ENCODE measurements around the gene ZNF516. TPM values are rescaled to one million over a fixed set of nuclear protein-coding genes. Genes with fewer than 3 reads are reported as not detected.

The ZNF516 gene
- total RNA-seq, 1 donor from 2014 or later, result 1.6 TPM

DNA sequence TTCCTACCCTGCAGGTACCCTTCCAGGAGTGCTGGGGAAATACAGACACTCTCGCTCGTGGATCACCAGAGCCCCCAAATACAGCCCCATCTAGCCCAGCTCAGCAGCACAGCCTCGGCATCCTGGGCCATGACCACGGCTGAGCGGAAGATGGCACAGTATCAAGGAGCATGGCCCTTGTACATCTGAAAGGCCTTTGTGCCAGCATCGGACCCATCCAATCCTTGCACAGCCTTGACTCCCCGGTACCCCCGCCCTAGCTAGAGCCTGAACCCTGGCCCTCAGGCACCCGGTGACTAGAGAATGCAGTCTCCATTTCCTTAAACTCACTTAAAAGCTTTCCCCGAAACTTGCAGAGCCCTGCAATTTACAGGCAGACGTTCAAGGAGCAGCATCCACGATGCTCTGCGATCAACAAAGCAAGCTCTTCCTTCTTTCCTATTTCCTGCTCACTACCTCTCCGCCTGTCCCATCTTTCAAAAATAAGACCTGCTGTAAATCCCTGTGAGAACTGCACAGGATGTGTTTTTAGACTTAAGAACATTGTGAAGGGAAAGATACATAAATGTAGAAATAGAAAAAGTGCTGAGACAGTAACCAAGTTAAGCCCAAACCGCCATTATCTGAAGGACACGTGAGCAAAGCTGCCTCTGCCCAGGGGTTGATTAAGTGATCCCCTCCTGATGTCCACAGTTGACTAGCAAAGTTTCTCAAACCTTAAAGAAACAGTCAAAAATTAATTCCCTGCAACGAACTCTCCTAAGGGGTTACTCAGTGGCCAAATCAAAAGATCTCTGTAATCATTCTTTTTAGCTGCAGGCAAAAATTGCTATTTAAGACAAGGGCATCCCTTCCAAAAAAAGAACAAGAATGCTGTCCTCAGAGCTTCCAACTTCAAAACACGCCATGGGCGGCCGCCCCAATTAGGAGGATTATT lies 48.5 kb downstream of the ZNF516 start:
- peaks cover 21% of the 10 kb centered on the region for H3K27me3 Mint-ChIP-seq
- H3K36me3 Mint-ChIP-seq (ENCODE audit: low read depth), result no peaks in the 10 kb centered on the region
- no peak for DNase-seq

DNA sequence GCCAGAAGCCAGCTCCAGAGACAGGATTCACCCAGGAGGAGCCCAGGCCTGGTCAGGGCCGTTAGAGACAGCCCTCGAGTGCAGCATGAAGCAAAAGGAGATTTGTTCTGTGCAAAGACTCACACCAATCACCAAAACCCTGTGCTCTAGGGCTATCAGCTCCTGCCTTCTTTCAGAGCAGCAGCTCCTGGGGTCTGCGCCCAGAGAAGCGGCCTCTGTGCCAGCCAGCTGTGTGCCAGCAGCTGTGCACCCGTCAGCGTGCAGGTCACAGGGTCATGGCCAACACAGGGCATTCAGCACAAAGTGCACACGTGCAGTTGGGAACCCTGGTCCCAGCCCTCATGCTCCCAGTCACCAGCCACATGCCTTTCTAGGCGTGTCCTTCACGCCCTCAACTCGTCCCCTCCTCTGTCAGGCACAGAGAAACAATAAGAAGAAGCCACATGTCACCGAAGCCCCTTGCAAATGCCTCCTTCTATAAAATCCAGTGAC lies 49.3 kb downstream of the ZNF516 start:
- no peaks in the 10 kb centered on the region for H3K9me3 Mint-ChIP-seq
- no peak overlapping the region for H3K27ac Mint-ChIP-seq
- DNase-seq, result no peak
- peaks cover 14% of the 10 kb centered on the region for H3K27me3 Mint-ChIP-seq
- intact Hi-C loops (cut with micrococcal nuclease), result no loop called here
- H3K4me3 Mint-ChIP-seq, result no peak overlapping the region
- no peaks in the 10 kb centered on the region for H3K36me3 Mint-ChIP-seq (ENCODE audit: low read depth)
- peaks cover 6% of the 10 kb centered on the region for H3K4me1 Mint-ChIP-seq

More for the DNA sequence above, 48.5 kb downstream of the ZNF516 start:
- Mint-ChIP-seq H3K4me1 (peaks cover 11% of the 10 kb centered on the region), H3K9me3 (no peaks in the 10 kb centered on the region), H3K27ac (no peak overlapping the region), H3K4me3 (no peak overlapping the region)
- intact Hi-C loops (cut with micrococcal nuclease), result no loop called here

DNA sequence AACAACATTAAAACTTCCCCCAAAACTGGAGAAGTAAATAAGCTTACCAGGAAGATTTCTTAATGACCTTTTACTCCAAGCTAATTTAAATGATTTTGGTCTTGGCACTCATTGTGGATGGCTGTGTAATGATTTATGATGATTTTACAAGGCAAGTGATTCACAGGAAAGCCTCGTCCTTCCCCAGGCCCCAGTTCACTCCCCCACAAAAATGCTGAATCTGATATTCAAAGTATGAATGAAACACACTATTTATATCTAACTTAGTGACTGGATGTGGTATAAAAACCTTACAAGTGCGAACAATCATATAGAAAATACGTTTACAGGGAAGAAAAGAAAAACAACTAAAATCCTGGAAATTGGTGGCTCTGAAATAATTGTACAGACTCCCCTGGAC lies 49.8 kb downstream of the ZNF516 start:
- Mint-ChIP-seq H3K36me3 (ENCODE audit: low read depth) (no peaks in the 10 kb centered on the region), H3K9me3 (no peaks in the 10 kb centered on the region), H3K27me3 (peaks cover 10% of the 10 kb centered on the region)

DNA sequence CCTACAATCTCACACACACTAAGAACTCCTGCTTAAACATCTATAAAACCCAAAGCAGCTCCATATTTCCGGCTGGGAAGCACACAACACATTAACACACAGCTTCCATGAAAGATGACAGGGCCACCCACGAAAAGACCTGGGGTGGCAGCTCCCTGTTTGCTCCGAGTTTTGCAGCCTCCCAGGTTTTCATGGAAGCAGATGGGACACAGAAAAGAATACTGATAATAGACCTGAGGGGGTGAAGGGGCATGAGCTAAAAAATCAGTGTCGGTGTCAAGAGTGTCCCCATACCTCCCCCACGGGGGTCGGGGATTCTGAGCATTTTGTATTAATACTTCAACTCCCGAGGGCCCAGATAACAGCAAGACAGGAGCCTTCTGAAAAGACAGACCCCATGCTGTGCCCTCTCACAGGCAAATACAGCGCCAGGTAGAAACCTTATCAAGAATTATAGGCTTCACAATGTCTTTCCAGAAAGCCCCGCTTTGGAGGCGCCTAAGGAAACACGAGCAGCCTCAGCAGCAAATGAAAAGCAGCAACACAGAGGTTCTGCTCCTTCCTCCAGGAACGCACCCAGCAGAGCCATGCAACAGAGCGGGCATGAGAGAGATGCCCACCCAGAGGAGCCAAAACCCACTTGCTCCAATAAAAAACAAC lies 50.5 kb downstream of the ZNF516 start:
- DNase-seq, result no peak
- intact Hi-C loops (cut with micrococcal nuclease), result no loop called here
- no peaks in the 10 kb centered on the region for H3K9me3 Mint-ChIP-seq
- no peaks in the 10 kb centered on the region for H3K36me3 Mint-ChIP-seq (ENCODE audit: low read depth)
- H3K4me3 Mint-ChIP-seq, result no peak overlapping the region
- H3K4me1 Mint-ChIP-seq, result no peaks in the 10 kb centered on the region
- H3K27me3 Mint-ChIP-seq, result peaks cover 6% of the 10 kb centered on the region
- no peak overlapping the region for H3K27ac Mint-ChIP-seq

More for the DNA sequence above, 49.8 kb downstream of the ZNF516 start:
- Mint-ChIP-seq H3K4me3 (no peak overlapping the region), H3K27ac (no peak overlapping the region), H3K4me1 (peaks cover 2% of the 10 kb centered on the region)
- intact Hi-C loops (cut with micrococcal nuclease), result no loop called here
- no peak for DNase-seq

DNA sequence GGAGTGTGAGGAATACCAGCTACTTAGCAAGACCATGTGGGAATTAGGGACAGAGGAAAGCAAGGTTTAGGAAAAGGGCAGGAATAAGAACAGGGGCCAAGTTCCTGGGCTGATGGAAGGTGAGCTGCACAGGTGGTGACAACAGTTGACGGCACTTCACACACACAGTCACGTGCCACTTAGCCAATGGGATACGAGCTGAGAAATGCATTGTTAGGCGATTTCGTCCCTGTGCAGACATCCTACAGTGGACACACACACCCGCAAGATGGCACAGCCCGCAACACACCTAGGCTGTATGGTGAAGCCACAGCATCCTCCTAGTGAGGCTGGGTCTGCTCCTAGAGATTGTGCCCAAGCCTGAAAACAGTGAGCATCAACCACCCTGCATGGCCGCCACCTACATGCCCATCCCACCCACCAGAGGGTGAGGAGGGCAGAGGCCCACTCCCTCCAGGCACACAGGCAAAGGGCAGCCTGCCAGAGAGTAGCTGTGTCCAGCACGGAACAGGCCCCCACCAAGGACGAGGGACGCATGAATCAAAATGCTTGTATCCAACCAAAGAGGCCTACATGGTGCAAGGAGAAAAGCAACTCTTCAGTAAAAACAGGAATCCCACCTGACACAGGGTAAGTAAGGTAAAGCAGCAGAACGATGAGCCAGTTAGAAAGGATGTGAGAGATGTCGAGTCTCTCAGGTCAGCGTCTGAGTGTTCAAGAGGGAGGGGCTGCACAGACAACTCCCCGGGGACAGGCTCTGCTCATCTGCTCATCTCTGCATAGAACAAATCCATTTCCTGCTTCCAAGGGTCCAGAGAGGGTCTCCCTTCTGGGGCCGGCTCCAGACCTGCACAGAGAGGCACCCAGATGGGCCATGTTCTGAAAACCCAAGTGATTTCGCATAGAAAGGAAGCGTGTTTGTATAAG lies 51.3 kb downstream of the ZNF516 start:
- intact Hi-C loops (cut with micrococcal nuclease), result no loop called here
- Mint-ChIP-seq H3K27ac (no peak overlapping the region), H3K27me3 (no peaks in the 10 kb centered on the region), H3K4me3 (no peak overlapping the region), H3K36me3 (ENCODE audit: low read depth) (no peaks in the 10 kb centered on the region), H3K4me1 (no peaks in the 10 kb centered on the region), H3K9me3 (no peaks in the 10 kb centered on the region)
- no peak for DNase-seq

DNA sequence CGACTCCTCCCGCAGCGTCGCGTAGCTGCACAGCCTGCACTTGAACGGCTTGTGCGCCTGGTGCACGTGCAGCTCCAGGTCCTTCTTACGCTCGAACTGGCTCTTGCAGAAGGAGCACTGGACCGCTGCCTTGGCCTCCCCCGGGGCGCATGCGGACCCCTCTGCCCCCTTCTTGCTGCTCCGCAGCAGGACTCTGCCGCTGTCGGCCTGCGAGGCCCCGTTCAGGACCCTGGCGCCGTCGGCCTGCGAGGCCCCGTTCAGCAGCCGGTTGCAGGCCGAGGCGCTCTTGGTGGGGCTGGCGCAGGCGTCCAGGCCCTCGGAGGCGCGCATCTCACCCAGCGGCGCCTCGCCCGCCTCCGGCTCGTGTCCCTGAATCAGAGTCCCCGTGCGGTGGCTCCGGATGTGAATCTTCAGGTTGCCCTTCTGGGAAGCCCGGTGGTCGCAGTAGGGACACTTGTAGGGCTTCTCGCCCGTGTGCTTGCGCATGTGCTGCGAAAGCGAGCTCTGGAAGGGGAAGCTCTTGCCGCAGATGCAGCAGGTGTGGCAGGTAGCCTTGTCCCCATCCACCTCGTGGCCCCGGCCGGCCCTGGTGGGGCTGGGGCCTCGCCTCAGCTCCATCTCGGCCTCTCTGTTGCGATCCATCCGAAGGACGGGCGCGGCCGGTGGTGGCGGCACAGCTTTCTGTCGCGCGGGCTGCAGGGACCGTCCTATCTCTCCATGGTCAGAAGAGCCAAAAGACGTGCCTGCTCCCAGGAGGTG lies 52.5 kb downstream of the ZNF516 start:
- Mint-ChIP-seq H3K36me3 (ENCODE audit: low read depth) (no peaks in the 10 kb centered on the region), H3K27me3 (no peaks in the 10 kb centered on the region), H3K4me3 (no peak overlapping the region), H3K27ac (no peak overlapping the region), H3K9me3 (no peaks in the 10 kb centered on the region), H3K4me1 (no peaks in the 10 kb centered on the region)
- no peak for DNase-seq
- intact Hi-C loops (cut with micrococcal nuclease), result no loop called here

DNA sequence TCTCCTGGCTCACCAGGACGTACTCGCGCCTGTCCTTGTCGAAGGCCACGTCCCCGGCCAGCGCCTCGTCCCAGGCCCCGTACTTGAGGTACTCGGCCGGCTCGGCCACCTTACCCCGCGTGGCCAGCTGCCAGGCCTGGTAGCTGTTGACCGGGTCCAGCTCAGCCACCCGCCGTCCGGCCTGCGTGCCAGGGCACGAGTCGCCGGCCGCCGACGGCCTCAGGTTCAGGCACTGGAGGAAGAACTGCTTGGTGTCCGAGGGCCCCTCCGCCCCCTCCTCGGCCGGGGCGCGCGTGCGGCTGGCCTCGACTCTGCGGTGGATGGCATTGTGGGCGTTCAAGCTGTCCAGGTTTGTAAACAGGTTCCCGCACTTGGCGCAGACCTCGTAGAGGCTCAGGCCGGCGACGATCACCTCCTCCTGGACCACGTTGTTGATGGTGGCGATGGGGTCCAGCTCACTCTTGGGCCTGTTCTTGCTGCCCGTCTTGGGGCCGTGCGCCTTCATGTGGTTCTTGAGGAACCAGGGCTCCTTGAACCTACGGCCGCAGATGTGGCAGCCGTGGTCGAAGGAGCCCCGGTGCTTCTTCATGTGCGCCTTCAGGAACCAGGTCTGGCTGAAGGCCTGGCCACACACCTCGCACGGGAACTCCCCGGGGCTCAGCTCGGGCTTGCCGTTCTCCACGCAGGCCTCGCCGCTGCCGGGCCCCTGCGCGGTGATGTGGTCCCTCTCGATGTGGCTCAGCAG lies 53.2 kb downstream of the ZNF516 start:
- intact Hi-C loops (cut with micrococcal nuclease), result no loop called here
- H3K9me3 Mint-ChIP-seq, result no peaks in the 10 kb centered on the region
- no peak overlapping the region for H3K4me3 Mint-ChIP-seq
- no peak overlapping the region for H3K27ac Mint-ChIP-seq
- H3K27me3 Mint-ChIP-seq, result no peaks in the 10 kb centered on the region
- no peak for DNase-seq
- no peaks in the 10 kb centered on the region for H3K4me1 Mint-ChIP-seq
- H3K36me3 Mint-ChIP-seq (ENCODE audit: low read depth), result no peaks in the 10 kb centered on the region

DNA sequence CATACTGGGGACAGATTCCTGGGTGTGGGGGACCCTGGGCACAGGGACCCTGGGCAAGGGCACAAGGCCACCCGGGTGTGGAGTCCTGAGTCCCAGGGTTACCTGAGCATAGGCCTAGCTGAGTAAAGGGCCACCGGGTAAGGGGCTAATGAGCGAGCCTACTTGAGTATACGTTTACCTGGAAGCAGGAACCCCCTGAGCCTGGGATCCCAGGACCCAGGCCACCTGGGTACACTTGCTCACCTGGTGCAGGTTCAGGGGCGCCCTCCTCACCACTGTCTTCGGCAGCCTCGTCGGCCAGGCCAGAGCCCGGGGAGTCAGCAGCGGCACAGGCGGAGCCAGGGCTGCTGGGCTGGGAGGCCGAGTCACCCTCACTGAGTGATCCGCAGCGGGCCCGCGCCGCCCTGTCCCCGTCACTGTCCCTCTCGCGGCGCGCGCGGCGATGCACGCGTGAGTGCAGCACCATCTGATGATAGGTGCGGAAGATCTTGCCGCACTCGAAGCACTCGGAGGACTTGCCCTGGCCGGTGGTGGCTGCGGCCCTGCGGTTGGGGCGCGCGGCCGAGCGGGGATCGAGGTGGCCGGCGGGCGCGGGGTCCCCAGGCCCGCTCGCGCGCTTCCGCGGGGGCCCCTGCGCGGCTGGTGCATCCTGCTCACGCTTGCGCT lies 53.9 kb downstream of the ZNF516 start:
- intact Hi-C loops (cut with micrococcal nuclease), result no loop called here
- Mint-ChIP-seq H3K27ac (no peak overlapping the region), H3K27me3 (no peaks in the 10 kb centered on the region), H3K36me3 (ENCODE audit: low read depth) (no peaks in the 10 kb centered on the region), H3K4me1 (no peaks in the 10 kb centered on the region), H3K4me3 (no peak overlapping the region), H3K9me3 (no peaks in the 10 kb centered on the region)
- DNase-seq, result no peak

DNA sequence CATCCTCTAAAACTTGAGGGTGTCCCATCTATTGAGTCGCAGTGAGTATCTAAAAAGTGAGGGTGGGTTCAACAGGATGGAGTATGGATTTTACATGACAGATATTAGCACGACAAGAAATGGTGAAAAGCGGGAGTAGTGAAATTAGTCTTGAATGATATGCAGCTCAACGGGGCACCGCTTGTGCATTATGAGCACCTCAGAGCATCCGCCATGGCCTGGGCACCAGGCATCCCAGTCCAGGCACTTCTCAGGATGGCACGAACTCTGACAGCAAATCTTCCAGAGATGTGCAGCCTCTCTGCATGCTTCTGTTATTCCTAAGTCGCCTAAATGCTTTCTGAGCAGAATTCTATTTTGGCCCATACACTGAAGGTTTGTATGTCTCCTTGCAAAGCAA lies 57.1 kb downstream of the ZNF516 start:
- no peak for DNase-seq
- Mint-ChIP-seq H3K36me3 (ENCODE audit: low read depth) (no peaks in the 10 kb centered on the region), H3K4me3 (no peak overlapping the region), H3K27ac (no peak overlapping the region), H3K4me1 (no peaks in the 10 kb centered on the region), H3K9me3 (no peaks in the 10 kb centered on the region), H3K27me3 (no peaks in the 10 kb centered on the region)
- intact Hi-C loops (cut with micrococcal nuclease), result no loop called here

DNA sequence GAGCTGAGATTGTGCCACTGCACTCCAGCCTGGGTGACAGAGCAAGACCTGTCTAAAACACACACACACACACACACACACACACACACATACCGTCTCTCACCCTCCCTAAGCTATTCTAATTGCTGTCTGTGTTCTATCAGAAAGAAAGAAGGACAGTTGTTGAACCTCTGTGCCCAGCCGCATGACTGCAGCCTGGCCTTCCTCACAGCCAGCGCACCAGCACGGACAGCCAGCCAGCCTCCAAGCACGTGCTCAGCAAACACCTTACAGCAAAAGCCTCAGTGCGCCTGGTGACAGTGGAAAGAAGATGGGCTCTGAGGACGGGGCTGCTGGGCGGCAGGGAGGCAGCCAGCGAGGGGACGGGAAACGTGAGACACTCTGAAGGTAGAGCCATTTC lies 58.0 kb downstream of the ZNF516 start:
- no peaks in the 10 kb centered on the region for H3K27me3 Mint-ChIP-seq
- no peak for DNase-seq
- intact Hi-C loops (cut with micrococcal nuclease), result no loop called here
- no peak overlapping the region for H3K4me3 Mint-ChIP-seq
- H3K27ac Mint-ChIP-seq, result no peak overlapping the region
- no peaks in the 10 kb centered on the region for H3K9me3 Mint-ChIP-seq
- H3K4me1 Mint-ChIP-seq, result no peaks in the 10 kb centered on the region
- H3K36me3 Mint-ChIP-seq (ENCODE audit: low read depth), result no peaks in the 10 kb centered on the region

DNA sequence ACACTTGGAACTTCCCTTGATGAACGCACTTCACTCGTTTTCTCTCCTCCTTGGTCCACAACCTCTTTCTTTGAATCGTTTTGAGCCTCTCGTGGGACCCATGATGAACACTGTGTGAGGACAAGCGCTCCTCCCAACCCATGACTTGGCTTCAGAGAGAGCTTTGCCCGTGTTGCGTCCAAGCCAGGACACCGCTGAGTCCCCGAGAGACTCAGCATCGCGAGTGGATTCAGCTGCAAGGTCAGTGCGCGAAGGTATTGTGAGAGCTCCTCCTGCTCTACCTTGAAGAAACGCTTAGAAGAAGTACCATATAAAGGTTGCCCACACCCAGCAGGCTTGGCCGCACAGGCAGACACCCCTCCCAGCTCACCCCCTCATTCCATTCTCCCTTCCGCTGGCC lies 58.7 kb downstream of the ZNF516 start:
- Mint-ChIP-seq H3K36me3 (ENCODE audit: low read depth) (no peaks in the 10 kb centered on the region), H3K4me3 (no peak overlapping the region), H3K4me1 (no peaks in the 10 kb centered on the region), H3K27ac (no peak overlapping the region), H3K9me3 (no peaks in the 10 kb centered on the region), H3K27me3 (no peaks in the 10 kb centered on the region)
- intact Hi-C loops (cut with micrococcal nuclease), result no loop called here
- DNase-seq, result no peak

DNA sequence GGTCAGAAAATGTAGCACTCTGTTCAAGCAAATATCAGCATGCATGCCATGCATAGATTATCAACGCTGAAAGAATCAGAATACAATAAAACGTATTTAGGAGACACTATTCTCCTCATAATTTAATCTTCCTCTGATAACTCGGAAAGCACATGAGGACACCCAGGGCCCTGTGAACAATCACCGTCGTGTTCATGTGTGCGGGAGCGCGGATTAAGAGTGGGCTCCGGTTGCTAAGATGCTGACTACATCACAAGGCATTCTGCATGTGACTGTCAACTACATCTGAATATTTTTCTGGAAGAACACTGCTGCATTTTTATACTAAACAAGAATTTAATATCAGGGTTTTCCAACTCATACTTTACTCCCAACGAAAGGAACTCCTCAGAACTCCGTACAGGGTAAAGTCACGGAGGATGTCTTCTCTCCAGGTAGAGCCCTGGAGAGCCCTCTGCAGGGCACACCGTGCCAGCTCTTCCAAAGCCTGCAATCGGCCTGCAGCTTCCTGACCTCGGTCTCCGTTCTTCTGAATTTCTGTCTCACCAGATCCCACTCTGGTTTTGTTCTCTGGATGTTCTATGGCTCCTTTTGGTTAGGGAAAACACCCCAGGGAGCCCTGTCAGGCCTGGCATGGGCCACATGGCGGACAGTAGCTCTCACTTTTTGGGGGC lies 59.6 kb downstream of the ZNF516 start:
- Mint-ChIP-seq H3K9me3 (no peaks in the 10 kb centered on the region), H3K4me3 (no peak overlapping the region), H3K27ac (no peak overlapping the region), H3K4me1 (no peaks in the 10 kb centered on the region), H3K27me3 (no peaks in the 10 kb centered on the region), H3K36me3 (ENCODE audit: low read depth) (no peaks in the 10 kb centered on the region)
- DNase-seq, result no peak
- intact Hi-C loops (cut with micrococcal nuclease), result no loop called here

Data from activated CD4-positive, alpha-beta T cell treated with anti-CD3 and anti-CD28 coated beads, Interleukin-2, amount 10 ng/mL, durations not matched to agents 24 days and 14 days (primary cell).